GM12878 (cell line): Measurements from ENCODE around the gene ADGRL3.

Source experiments
- ETV6 ChIP-seq, 2 experiments: fragments of 450-650 bp in 1 of 2; IDR thresholded peaks in 1 of 2; conservative IDR thresholded peaks in 1 of 2; 2 replicates each; pipeline ENCODE4 v1.6.1; 2014; ENCODE audit warnings: antibody characterized with exemption in 1 of 2, borderline replicate concordance in 1 of 2, low read depth in 1 of 2, mild to moderate bottlenecking in 1 of 2, moderate library complexity in 1 of 2
- EZH2 ChIP-seq: IDR thresholded peaks from 2 replicates; pipeline ENCODE4 v1.6.1; 2012; ENCODE audit warnings: low read depth, mild to moderate bottlenecking, control low read depth, inconsistent platforms, low read length, borderline replicate concordance; ENCODE audit not compliant: control insufficient read depth
- GABPA ChIP-seq: IDR thresholded peaks from 2 replicates; pipeline ENCODE4 v1.6.1; 2014; ENCODE audit warnings: antibody characterized with exemption, low read depth, mild to moderate bottlenecking, inconsistent platforms
- POLR2A ChIP-seq: IDR thresholded peaks from 2 replicates; pipeline ENCODE4 v1.6.1; 2011; ENCODE audit warnings: low read depth, mild to moderate bottlenecking, low read length
- TCF12 ChIP-seq: IDR thresholded peaks from 2 replicates; pipeline ENCODE4 v1.6.1; 2011; ENCODE audit warnings: low read depth, mild to moderate bottlenecking, low read length

DNA sequence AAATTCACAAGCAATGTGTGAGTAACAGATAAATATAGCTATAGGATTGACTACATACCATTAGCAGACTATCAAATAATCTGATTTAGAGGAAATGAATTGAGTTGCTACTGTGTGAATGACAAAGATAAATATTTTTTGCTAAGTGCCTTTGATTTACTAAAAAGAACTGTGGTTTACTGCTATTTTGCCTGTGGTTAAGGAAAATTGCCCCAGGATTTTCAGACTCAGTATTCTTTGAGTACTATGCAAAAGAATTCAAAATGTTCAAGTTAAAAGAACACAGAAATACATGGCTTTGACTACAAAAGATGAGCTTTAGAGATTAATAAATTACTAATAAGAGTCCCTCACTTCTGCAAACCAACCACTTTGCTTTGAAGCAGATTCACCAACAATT, 853.8 kb downstream of the ADGRL3 start:
- TF ChIP-seq POLR2A (no peak), EZH2 (no peak), TCF12 (no peak), ETV6 (conservative IDR thresholded peaks at IDR 0.05 in 1 of 2, IDR thresholded peaks at IDR 0.05 in 1 of 2; ENCODE audit: borderline replicate concordance in 1 of 2, low read depth in 1 of 2) (no peak), GABPA (no peak)
